Osteoblast (primary cell): ENCODE results near the gene AQP1. TPM values are rescaled to one million over a fixed set of nuclear protein-coding genes. Genes with fewer than 3 reads are reported as not detected.

Experiments
- DNase-seq: peaks from one replicate; pipeline ENCODE4 v3.0.0; 2011; ENCODE audit warnings: low spot score, mixed read lengths; ENCODE audit not compliant: insufficient read length; ENCODE audit errors: missing footprints
- H2AFZ ChIP-seq: 2 replicates; pipeline ENCODE4 v1.6.0; 2011; ENCODE audit warnings: mild to moderate bottlenecking, low read length
- H3K27ac ChIP-seq: 2 replicates; pipeline ENCODE4 v1.5.1; 2011; ENCODE audit warnings: mild to moderate bottlenecking, low read depth, low read length, moderate library complexity
- H3K27me3 ChIP-seq: 2 replicates; pipeline ENCODE4 v1.6.0; 2012; ENCODE audit warnings: mild to moderate bottlenecking, control low read depth, inconsistent platforms, low read length, moderate library complexity; ENCODE audit not compliant: insufficient read depth
- H3K36me3 ChIP-seq: 2 replicates; pipeline ENCODE4 v1.5.1; 2011; ENCODE audit warnings: mild to moderate bottlenecking, low read length, control low read depth, moderate library complexity; ENCODE audit not compliant: insufficient read depth
- H3K4me1 ChIP-seq: 2 replicates; pipeline ENCODE4 v1.5.1; 2011; ENCODE audit warnings: mild to moderate bottlenecking, low read length, control low read depth, moderate library complexity; ENCODE audit not compliant: insufficient read depth
- H3K4me2 ChIP-seq: 2 replicates; pipeline ENCODE4 v1.6.0; 2011; ENCODE audit warnings: mild to moderate bottlenecking, low read length; ENCODE audit not compliant: insufficient read depth
- H3K4me3 ChIP-seq: fragments of 200-600 bp; sonication (generic); 3 replicates; pipeline ENCODE4 v1.5.1; 2012; ENCODE audit warnings: mild to moderate bottlenecking, low read length, inconsistent platforms; ENCODE audit not compliant: insufficient read depth
- H3K79me2 ChIP-seq: 2 replicates; pipeline ENCODE4 v1.6.0; 2012; ENCODE audit warnings: mild to moderate bottlenecking, low read length, control low read depth, inconsistent platforms; ENCODE audit not compliant: insufficient read depth
- H3K9me3 ChIP-seq: 2 replicates; pipeline ENCODE4 v1.5.1; 2011; ENCODE audit warnings: low read depth, low read length, control low read depth
- H4K20me1 ChIP-seq: 2 replicates; pipeline ENCODE4 v1.6.0; 2012; ENCODE audit warnings: mild to moderate bottlenecking, low read length, control low read depth; ENCODE audit not compliant: insufficient read depth
- total RNA-seq: library from RNA; depleted of rRNA; stranded (reverse); fragments of >200 nt; gene quantifications from 2 replicates; pipeline ENCODE4 v1.2.3, GENCODE V29; 2012
- TF ChIP-seq, protein P1 (sequence below): IDR thresholded peaks from 2 replicates; pipeline ENCODE4 v1.5.1; 2011; ENCODE audit warnings: mild to moderate bottlenecking, low read depth, low read length, moderate library complexity; ENCODE audit errors: extremely low read depth

AQP1 gene
- total RNA-seq, 1 donor, result 0.72 TPM

DNA sequence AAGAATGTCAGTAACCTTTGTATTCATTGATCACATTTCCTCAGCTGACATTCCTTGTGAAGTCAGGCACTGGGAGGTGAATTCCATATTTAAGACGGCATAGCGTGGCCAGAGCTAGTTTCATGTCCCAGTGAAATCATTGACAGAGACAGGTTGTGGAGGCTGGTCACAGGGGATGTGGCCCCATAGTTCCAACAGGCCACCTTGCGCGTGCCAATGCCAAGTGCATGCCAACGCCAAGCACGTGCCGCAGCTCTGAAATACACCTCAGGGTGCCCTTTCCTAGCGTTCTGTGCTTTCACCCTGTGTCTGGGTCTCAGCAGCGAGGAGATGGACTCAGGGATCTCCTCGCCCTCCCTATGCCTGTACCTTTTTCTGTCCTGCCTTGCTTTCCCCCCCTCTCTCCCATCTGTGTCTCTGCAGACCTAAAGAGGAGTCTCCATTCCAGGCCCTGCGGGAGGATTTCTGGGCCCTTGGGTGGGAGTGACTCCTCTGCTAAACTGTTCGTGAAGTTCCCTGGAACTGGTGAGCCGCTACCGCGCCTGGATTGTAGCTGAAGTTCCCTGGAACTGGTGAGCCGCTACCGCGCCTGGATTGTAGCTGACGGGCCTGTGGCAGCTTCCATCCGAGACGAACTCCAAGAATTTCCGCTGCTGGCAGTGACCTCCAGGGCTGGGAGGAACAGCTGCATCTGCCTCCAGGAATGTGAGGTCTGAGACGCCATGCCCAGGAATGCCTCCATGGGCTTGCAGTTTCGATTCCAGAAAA lies 19.7 kb downstream of the AQP1 start:
- Histone ChIP-seq H3K36me3 (no peaks in the 10 kb centered on the region), H3K27me3 (peaks cover 30% of the 10 kb centered on the region), H3K79me2 (no peaks in the 10 kb centered on the region), H4K20me1 (no peaks in the 10 kb centered on the region), H3K4me3 (no peak overlapping the region), H2AFZ (no peak overlapping the region), H3K27ac (no peak overlapping the region), H3K4me1 (no peaks in the 10 kb centered on the region), H3K4me2 (no peak overlapping the region), H3K9me3 (peaks cover 7% of the 10 kb centered on the region)
- DNase-seq, result peak; percentile 82
- TF ChIP-seq, protein P1, sequence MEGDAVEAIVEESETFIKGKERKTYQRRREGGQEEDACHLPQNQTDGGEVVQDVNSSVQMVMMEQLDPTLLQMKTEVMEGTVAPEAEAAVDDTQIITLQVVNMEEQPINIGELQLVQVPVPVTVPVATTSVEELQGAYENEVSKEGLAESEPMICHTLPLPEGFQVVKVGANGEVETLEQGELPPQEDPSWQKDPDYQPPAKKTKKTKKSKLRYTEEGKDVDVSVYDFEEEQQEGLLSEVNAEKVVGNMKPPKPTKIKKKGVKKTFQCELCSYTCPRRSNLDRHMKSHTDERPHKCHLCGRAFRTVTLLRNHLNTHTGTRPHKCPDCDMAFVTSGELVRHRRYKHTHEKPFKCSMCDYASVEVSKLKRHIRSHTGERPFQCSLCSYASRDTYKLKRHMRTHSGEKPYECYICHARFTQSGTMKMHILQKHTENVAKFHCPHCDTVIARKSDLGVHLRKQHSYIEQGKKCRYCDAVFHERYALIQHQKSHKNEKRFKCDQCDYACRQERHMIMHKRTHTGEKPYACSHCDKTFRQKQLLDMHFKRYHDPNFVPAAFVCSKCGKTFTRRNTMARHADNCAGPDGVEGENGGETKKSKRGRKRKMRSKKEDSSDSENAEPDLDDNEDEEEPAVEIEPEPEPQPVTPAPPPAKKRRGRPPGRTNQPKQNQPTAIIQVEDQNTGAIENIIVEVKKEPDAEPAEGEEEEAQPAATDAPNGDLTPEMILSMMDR, result no peak

GRCh38 chr7:30931929-30932540 lies 20.4 kb downstream of the AQP1 start:
- Histone ChIP-seq H3K27me3 (peaks cover 36% of the 10 kb centered on the region), H3K36me3 (no peaks in the 10 kb centered on the region), H3K4me1 (no peaks in the 10 kb centered on the region), H3K27ac (no peak overlapping the region), H3K4me3 (no peak overlapping the region), H4K20me1 (no peaks in the 10 kb centered on the region), H2AFZ (no peak overlapping the region), H3K4me2 (no peak overlapping the region), H3K79me2 (no peaks in the 10 kb centered on the region), H3K9me3 (peaks cover 4% of the 10 kb centered on the region)
- TF ChIP-seq, protein P1, result no peak
- DNase-seq, result peak; percentile 31

DNA sequence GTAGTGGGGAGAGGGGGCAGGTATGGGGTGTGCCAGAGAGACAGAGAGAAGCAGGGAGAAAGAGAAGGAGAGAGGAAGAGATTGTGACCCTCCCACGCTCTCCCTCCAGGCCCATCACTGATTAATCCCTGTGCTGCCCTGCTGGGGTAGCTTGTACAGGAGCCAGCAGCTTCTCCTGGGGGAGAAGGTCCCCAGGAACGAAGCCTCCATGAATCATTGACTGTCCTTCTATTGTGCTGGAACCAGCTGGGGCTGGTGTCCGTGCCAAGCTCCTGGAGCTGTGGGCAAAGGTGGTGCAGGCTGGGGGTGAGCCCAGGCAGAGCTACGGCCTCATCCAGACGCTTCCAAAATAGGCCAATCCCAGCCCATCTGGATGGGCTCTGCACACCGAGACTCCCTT lies 20.9 kb downstream of the AQP1 start:
- DNase-seq, result peak; percentile 48
- Histone ChIP-seq H2AFZ (no peak overlapping the region), H3K79me2 (no peaks in the 10 kb centered on the region)

More for the DNA sequence above, 20.9 kb downstream of the AQP1 start:
- no peaks in the 10 kb centered on the region for H4K20me1 ChIP-seq
- TF ChIP-seq, protein P1, result no peak
- H3K27me3 ChIP-seq, result peaks cover 41% of the 10 kb centered on the region
- H3K36me3 ChIP-seq, result no peaks in the 10 kb centered on the region
- H3K4me3 ChIP-seq, result no peak overlapping the region
- H3K4me2 ChIP-seq, result no peak overlapping the region
- H3K4me1 ChIP-seq, result no peaks in the 10 kb centered on the region
- no peaks in the 10 kb centered on the region for H3K9me3 ChIP-seq
- H3K27ac ChIP-seq, result no peak overlapping the region
